ENCODE results near the gene PARD3B. TPM values are rescaled to one million over a fixed set of nuclear protein-coding genes. Genes with fewer than 3 reads are reported as not detected.

The PARD3B gene
- total RNA-seq, 1 experiment from 2014 or later = 2.0 TPM

DNA sequence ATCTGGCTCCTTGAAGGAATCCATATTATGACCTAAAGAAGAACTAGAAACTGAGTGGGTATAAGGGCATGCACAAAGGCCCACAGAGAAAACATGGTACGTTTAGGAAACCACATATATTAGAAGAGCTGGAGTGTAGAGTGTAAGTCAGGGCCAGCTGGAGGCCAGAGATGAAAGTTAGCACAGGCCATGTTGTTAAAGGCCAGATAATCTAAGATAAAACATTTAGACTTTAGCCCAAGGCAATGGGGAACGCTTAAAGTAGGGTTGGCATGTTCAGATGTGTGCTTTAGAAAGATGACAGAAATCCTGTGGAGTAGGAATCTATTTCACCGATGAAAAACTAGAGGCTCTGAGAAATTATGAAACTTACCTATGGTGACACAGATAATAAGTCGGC is 907.9 kb downstream of the PARD3B start:
- ChIA-PET POLR2A (interaction anchor here (0.6 kb wide), 1 partner anchor 87 kb away, joined by 4 read pairs; no protein-coding TSS in a partner anchor), CTCF (no interaction called here), RAD21 (ENCODE audit: low non-redundant PET in 1 of 2, low total read pairs in 2 of 2, uncharacterized antibody in 2 of 2, unreplicated experiment in 2 of 2) (no interaction called here)
- Histone ChIP-seq H2AFZ (ENCODE audit: low read depth, low read length, poor library complexity, severe bottlenecking) (no peak overlapping the region), H3K27ac (ENCODE audit: low read depth, low read length) (no peak overlapping the region), H3K4me1 (ENCODE audit: control insufficient read depth in 1 of 2, insufficient read depth in 2 of 2, low read length in 2 of 2) (no peaks in the 10 kb centered on the region), H3K27me3 (ENCODE audit: insufficient read depth, low read length) (no peaks in the 10 kb centered on the region), H3K36me3 (ENCODE audit: control insufficient read depth in 1 of 2, insufficient read depth in 2 of 2, low read length in 2 of 2) (no peaks in the 10 kb centered on the region), H3K4me3 (replicated peaks in 1 of 2; ENCODE audit: low read depth in 1 of 2, low read length in 2 of 2) (no peak overlapping the region), H3K79me2 (ENCODE audit: insufficient read depth, low read length) (no peaks in the 10 kb centered on the region), H4K20me1 (ENCODE audit: insufficient read depth) (0 out of 2 replicates have a peak, but pooled peaks cover 4% of the 10 kb centered on the region), H3K9me2 (ENCODE audit: insufficient read depth) (no peaks in the 10 kb centered on the region), H3K9ac (ENCODE audit: low read length) (no peak overlapping the region), H3K9me3 (ENCODE audit: control insufficient read depth in 1 of 2, insufficient read depth in 1 of 2, low read depth in 1 of 2, low read length in 2 of 2) (no peaks in the 10 kb centered on the region), H3K4me2 (ENCODE audit: low read length) (no peak overlapping the region)
- DNase-seq (ENCODE audit: low read depth, low spot score) = no peak
- ATAC-seq = no peak
- no TSS peak for BruUV-seq (replicated peaks)
- TF ChIP-seq SRF (IDR thresholded peaks at IDR 0.05; ENCODE audit: low read depth) (no peak), TCF7L2 (IDR thresholded peaks at IDR 0.05; ENCODE audit: borderline replicate concordance, extremely low read depth, insufficient read depth, insufficient read length) (no peak), CBX3 (IDR thresholded peaks at IDR 0.05; ENCODE audit: low read depth) (no peak), SP1 (IDR thresholded peaks at IDR 0.05; ENCODE audit: low read depth) (no peak), POLR2AphosphoS5 (IDR thresholded peaks at IDR 0.05; ENCODE audit: low read depth, low read length) (no peak), ELF1 (IDR thresholded peaks at IDR 0.05; ENCODE audit: borderline replicate concordance, low read depth) (no peak), EGR1 (IDR thresholded peaks at IDR 0.05; ENCODE audit: low read depth) (no peak), JUND (IDR thresholded peaks at IDR 0.05) (no peak)
- intact Hi-C loops (cut with micrococcal nuclease) = no loop called here

DNA sequence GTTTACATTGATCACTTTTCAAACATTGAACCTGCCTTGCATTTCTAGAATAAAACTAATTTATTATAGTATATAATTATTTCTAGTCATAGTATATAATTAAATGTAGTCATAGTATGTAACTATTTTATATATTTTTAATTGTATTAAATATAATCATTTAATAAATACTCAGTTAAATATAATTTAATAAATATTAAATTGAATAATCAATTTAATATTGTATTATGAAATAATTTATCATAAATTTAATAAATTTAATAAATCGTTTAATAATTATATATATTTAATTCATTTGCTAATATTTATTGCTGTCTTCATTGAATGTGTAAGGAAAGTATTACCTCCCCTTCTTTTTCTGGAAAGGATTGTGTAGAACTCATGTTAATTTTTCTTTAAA is 911.4 kb downstream of the PARD3B start:
- ATAC-seq (no peak), DNase-seq (ENCODE audit: low read depth, low spot score) (no peak)
- H3K27ac ChIP-seq (ENCODE audit: low read depth, low read length) = no peak overlapping the region
- CTCF ChIA-PET = no interaction called here
- H3K9me2 ChIP-seq (ENCODE audit: insufficient read depth) = no peaks in the 10 kb centered on the region
- POLR2A ChIA-PET = no interaction called here
- RAD21 ChIA-PET (ENCODE audit: low non-redundant PET in 1 of 2, low total read pairs in 2 of 2, uncharacterized antibody in 2 of 2, unreplicated experiment in 2 of 2) = no interaction called here
- no TSS peak for BruUV-seq (replicated peaks)
- TF ChIP-seq, protein P1, sequence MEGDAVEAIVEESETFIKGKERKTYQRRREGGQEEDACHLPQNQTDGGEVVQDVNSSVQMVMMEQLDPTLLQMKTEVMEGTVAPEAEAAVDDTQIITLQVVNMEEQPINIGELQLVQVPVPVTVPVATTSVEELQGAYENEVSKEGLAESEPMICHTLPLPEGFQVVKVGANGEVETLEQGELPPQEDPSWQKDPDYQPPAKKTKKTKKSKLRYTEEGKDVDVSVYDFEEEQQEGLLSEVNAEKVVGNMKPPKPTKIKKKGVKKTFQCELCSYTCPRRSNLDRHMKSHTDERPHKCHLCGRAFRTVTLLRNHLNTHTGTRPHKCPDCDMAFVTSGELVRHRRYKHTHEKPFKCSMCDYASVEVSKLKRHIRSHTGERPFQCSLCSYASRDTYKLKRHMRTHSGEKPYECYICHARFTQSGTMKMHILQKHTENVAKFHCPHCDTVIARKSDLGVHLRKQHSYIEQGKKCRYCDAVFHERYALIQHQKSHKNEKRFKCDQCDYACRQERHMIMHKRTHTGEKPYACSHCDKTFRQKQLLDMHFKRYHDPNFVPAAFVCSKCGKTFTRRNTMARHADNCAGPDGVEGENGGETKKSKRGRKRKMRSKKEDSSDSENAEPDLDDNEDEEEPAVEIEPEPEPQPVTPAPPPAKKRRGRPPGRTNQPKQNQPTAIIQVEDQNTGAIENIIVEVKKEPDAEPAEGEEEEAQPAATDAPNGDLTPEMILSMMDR (IDR thresholded peaks at IDR 0.05 in 2 of 3, conservative IDR thresholded peaks at IDR 0.05 in 1 of 3; ENCODE audit: borderline replicate concordance in 1 of 3, insufficient read depth in 1 of 3, low read depth in 2 of 3, low read length in 2 of 3) = no peak
- TF ChIP-seq, protein P2, sequence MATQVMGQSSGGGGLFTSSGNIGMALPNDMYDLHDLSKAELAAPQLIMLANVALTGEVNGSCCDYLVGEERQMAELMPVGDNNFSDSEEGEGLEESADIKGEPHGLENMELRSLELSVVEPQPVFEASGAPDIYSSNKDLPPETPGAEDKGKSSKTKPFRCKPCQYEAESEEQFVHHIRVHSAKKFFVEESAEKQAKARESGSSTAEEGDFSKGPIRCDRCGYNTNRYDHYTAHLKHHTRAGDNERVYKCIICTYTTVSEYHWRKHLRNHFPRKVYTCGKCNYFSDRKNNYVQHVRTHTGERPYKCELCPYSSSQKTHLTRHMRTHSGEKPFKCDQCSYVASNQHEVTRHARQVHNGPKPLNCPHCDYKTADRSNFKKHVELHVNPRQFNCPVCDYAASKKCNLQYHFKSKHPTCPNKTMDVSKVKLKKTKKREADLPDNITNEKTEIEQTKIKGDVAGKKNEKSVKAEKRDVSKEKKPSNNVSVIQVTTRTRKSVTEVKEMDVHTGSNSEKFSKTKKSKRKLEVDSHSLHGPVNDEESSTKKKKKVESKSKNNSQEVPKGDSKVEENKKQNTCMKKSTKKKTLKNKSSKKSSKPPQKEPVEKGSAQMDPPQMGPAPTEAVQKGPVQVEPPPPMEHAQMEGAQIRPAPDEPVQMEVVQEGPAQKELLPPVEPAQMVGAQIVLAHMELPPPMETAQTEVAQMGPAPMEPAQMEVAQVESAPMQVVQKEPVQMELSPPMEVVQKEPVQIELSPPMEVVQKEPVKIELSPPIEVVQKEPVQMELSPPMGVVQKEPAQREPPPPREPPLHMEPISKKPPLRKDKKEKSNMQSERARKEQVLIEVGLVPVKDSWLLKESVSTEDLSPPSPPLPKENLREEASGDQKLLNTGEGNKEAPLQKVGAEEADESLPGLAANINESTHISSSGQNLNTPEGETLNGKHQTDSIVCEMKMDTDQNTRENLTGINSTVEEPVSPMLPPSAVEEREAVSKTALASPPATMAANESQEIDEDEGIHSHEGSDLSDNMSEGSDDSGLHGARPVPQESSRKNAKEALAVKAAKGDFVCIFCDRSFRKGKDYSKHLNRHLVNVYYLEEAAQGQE (IDR thresholded peaks at IDR 0.05; ENCODE audit: low read depth) = no peak
- TF ChIP-seq TCF7L2 (IDR thresholded peaks at IDR 0.05; ENCODE audit: borderline replicate concordance, extremely low read depth, insufficient read depth, insufficient read length) (no peak), JUND (IDR thresholded peaks at IDR 0.05) (no peak), EGR1 (IDR thresholded peaks at IDR 0.05; ENCODE audit: low read depth) (no peak), SRF (IDR thresholded peaks at IDR 0.05; ENCODE audit: low read depth) (no peak), EZH2 (IDR thresholded peaks at IDR 0.05) (no peak), POLR2AphosphoS5 (IDR thresholded peaks at IDR 0.05; ENCODE audit: low read depth, low read length) (no peak), CEBPB (IDR thresholded peaks at IDR 0.05; ENCODE audit: low read depth) (no peak), ZNF274 (IDR thresholded peaks at IDR 0.05; ENCODE audit: low read depth, low read length) (no peak), EZH2phosphoT487 (IDR thresholded peaks at IDR 0.05; ENCODE audit: borderline replicate concordance) (no peak), SP1 (IDR thresholded peaks at IDR 0.05; ENCODE audit: low read depth) (no peak), SIN3A (IDR thresholded peaks at IDR 0.05; ENCODE audit: low read depth) (no peak)
- TF ChIP-seq, protein P3, sequence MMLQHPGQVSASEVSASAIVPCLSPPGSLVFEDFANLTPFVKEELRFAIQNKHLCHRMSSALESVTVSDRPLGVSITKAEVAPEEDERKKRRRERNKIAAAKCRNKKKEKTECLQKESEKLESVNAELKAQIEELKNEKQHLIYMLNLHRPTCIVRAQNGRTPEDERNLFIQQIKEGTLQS (IDR thresholded peaks at IDR 0.05) = no peak
- H3K4me2 ChIP-seq (ENCODE audit: low read length) = no peak overlapping the region
- no peaks in the 10 kb centered on the region for H3K79me2 ChIP-seq (ENCODE audit: insufficient read depth, low read length)
- H3K4me1 ChIP-seq (ENCODE audit: control insufficient read depth in 1 of 2, insufficient read depth in 2 of 2, low read length in 2 of 2) = no peaks in the 10 kb centered on the region
- no peaks in the 10 kb centered on the region for H3K36me3 ChIP-seq (ENCODE audit: control insufficient read depth in 1 of 2, insufficient read depth in 2 of 2, low read length in 2 of 2)
- no peaks in the 10 kb centered on the region for H3K9me3 ChIP-seq (ENCODE audit: control insufficient read depth in 1 of 2, insufficient read depth in 1 of 2, low read depth in 1 of 2, low read length in 2 of 2)
- no peak overlapping the region for H3K9ac ChIP-seq (ENCODE audit: low read length)
- intact Hi-C loops (cut with micrococcal nuclease) = no loop called here
- no peaks in the 10 kb centered on the region for H3K27me3 ChIP-seq (ENCODE audit: insufficient read depth, low read length)
- H4K20me1 ChIP-seq (ENCODE audit: insufficient read depth) = 0 out of 2 replicates have a peak, but pooled peaks cover 4% of the 10 kb centered on the region
- no peak overlapping the region for H3K4me3 ChIP-seq (replicated peaks in 1 of 2; ENCODE audit: low read depth in 1 of 2, low read length in 2 of 2)
- no peak overlapping the region for H2AFZ ChIP-seq (ENCODE audit: low read depth, low read length, poor library complexity, severe bottlenecking)
